ENCODE results near the gene EVA1A. TPM values are rescaled to one million over a fixed set of nuclear protein-coding genes. Genes with fewer than 3 reads are reported as not detected.

EVA1A gene
- total and polyA plus RNA-seq, 2 of the 8 experiments (the other 6 are each of a cell fraction or from before 2014, with no cell fraction given), result 2.4 to 4.3 TPM

DNA sequence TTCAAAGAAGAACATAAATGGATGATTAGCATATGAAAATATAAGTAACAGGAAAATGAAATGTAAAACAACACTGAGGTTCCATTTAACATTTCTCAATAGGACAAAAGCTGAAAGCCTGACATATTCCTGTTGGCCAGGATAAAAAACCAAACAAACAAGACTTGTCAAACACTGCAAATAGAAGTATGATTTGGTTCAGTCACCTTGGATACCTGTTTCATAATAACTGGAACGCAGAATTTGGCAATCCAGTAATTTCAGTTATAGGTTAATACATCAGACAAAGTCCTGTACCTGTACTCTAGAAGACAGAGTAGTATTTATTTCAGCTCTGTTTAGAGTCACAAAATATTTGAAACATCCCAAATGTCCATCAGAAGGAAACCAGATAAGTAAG lies 16.5 kb upstream of the EVA1A start:
- Histone ChIP-seq H3K4ac (replicated peaks; ENCODE audit: insufficient read length, low read depth, low read length) (no peak overlapping the region), H2BK20ac (ENCODE audit: low read length) (no peak overlapping the region), H3K18ac (ENCODE audit: extremely low read depth, low read length) (no peak overlapping the region), H4K5ac (ENCODE audit: insufficient read length, low read depth, low read length) (no peak overlapping the region), H3K27me3 (replicated peaks in 1 of 4; ENCODE audit: control insufficient read depth in 3 of 4, extremely low read depth in 1 of 4, insufficient read depth in 3 of 4, low read length in 3 of 4) (no peaks in the 10 kb centered on the region; a peak in 1 of 7 replicates), H3K4me1 (replicated peaks in 1 of 4; ENCODE audit: control insufficient read depth in 3 of 4, insufficient read depth in 4 of 4, low read length in 3 of 4) (no peaks in the 10 kb centered on the region), H3K9me3 (ENCODE audit: insufficient read depth in 2 of 2, low read depth in 1 of 2, low read length in 1 of 2) (no peaks in the 10 kb centered on the region), H2BK5ac (ENCODE audit: low read depth, low read length) (no peak overlapping the region), H3K4me3 (ENCODE audit: extremely low read depth in 1 of 4, insufficient read depth in 2 of 4, low read depth in 3 of 4, low read length in 4 of 4) (no peak overlapping the region), H3K9ac (replicated peaks in 1 of 4; ENCODE audit: extremely low read depth in 1 of 4, low read depth in 3 of 4, low read length in 3 of 4) (no peak overlapping the region), H3K27ac (ENCODE audit: low read depth, low read length) (no peak overlapping the region), H2BK12ac (ENCODE audit: low read depth, low read length) (no peak overlapping the region), H3K4me2 (ENCODE audit: insufficient read depth in 1 of 2, low read depth in 2 of 2, low read length in 2 of 2) (no peak overlapping the region), H3K23me2 (ENCODE audit: low read depth, low read length) (no peaks in the 10 kb centered on the region), H2AK5ac (ENCODE audit: low read depth, low read length) (no peak overlapping the region), H3K79me2 (ENCODE audit: control insufficient read depth in 1 of 2, insufficient read depth in 2 of 2, low read length in 2 of 2) (no peaks in the 10 kb centered on the region), H4K91ac (replicated peaks; ENCODE audit: insufficient read length, low read length) (no peak overlapping the region), H3K79me1 (ENCODE audit: low read depth, low read length) (no peaks in the 10 kb centered on the region), H3K14ac (ENCODE audit: insufficient read length) (no peak overlapping the region), H4K8ac (ENCODE audit: extremely low read depth, insufficient read depth, low read length) (no peak overlapping the region), H3K56ac (replicated peaks; ENCODE audit: insufficient read length, low read depth, low read length) (no peak overlapping the region), H3K36me3 (ENCODE audit: control insufficient read depth in 2 of 4, insufficient read depth in 4 of 4, low read length in 3 of 4) (no peaks in the 10 kb centered on the region), H2AFZ (ENCODE audit: low read length) (no peak overlapping the region), H3K23ac (ENCODE audit: insufficient read length) (no peak overlapping the region), H4K20me1 (replicated peaks in 1 of 2; ENCODE audit: control insufficient read depth in 1 of 2, insufficient read depth in 2 of 2, low read length in 2 of 2) (no peaks in the 10 kb centered on the region), H2BK120ac (replicated peaks; ENCODE audit: low read depth, low read length) (no peak overlapping the region), H2BK15ac (ENCODE audit: low read length) (no peak overlapping the region)
- FAIRE-seq (no peak), DNase-seq (ENCODE audit: low read depth in 1 of 2, low spot score in 2 of 2) (no peak)
- ChIA-PET POLR2A (ENCODE audit: partially characterized antibody) (no interaction called here), CTCF (ENCODE audit: partially characterized antibody) (interaction anchor here (0.7 kb wide), 1 partner anchor 228 kb away, joined by 3 read pairs; no protein-coding TSS in a partner anchor)
- 95% methylated on average over 1 of the region's 1 CpG; no CpG with 5 or more reads in 1 of the 2 experiments for WGBS, 2 experiments (ENCODE audit: extremely low coverage in 1 of 2, insufficient coverage in 1 of 2, insufficient read length in 1 of 2, insufficient replicate concordance in 2 of 2, low coverage in 1 of 2, low lambda C conversion rate in 2 of 2, missing lambda C conversion rate in 1 of 2)
- TF ChIP-seq EP300 (IDR thresholded peaks at IDR 0.05; ENCODE audit: borderline replicate concordance in 1 of 2, low read depth in 2 of 2, low read length in 2 of 2), result no peak
- no peak for TF ChIP-seq MAFK (IDR thresholded peaks at IDR 0.05; ENCODE audit: low read depth, low read length)
- TF ChIP-seq RAD21 (IDR thresholded peaks at IDR 0.05 in 1 of 2, conservative IDR thresholded peaks at IDR 0.05 in 1 of 2; ENCODE audit: low read depth in 2 of 2, low read length in 2 of 2), result no peak
- TF ChIP-seq TCF12 (IDR thresholded peaks at IDR 0.05; ENCODE audit: low read depth, low read length), result no peak
- no peak for TF ChIP-seq USF2 (IDR thresholded peaks at IDR 0.05; ENCODE audit: low read length)
- no peak for TF ChIP-seq KDM5A (IDR thresholded peaks at IDR 0.05; ENCODE audit: low read length)
- no peak for TF ChIP-seq TAF1 (IDR thresholded peaks at IDR 0.05; ENCODE audit: low read depth, low read length)
- no peak for TF ChIP-seq TBP (IDR thresholded peaks at IDR 0.05; ENCODE audit: low read depth, low read length)
- TF ChIP-seq BCL11A (IDR thresholded peaks at IDR 0.05; ENCODE audit: low read depth in 2 of 2, low read length in 2 of 2), result no peak
- no peak for TF ChIP-seq YY1 (IDR thresholded peaks at IDR 0.05; ENCODE audit: low read depth, low read length)
- no peak for TF ChIP-seq GABPA (IDR thresholded peaks at IDR 0.05; ENCODE audit: borderline replicate concordance, insufficient read depth, low read length)
- no peak for TF ChIP-seq EZH2 (IDR thresholded peaks at IDR 0.05; ENCODE audit: low read depth, low read length, severe bottlenecking)
- no peak for TF ChIP-seq POLR2A (IDR thresholded peaks at IDR 0.05; ENCODE audit: control extremely low read depth in 1 of 2, low read depth in 2 of 2, low read length in 2 of 2)
- no peak for TF ChIP-seq SIX5 (IDR thresholded peaks at IDR 0.05; ENCODE audit: low read depth, low read length)

All from H1 (cell line).